Neural progenitor cell (in vitro differentiated cells): ENCODE measurements around the gene FOXK1.
"Not testable (repeated sequence)": the region's sequence is repeated elsewhere in the genome, so short reads cannot be mapped to it uniquely, and the experiment has no call there.

ENCODE experiments used
- EZH2 ChIP-seq: fragments of 200-600 bp; sonication (generic); IDR thresholded peaks from 2 replicates; pipeline ENCODE4 v1.6.1; 2017; ENCODE audit warnings: antibody characterized with exemption, mild to moderate bottlenecking, moderate library complexity
- EZH2phosphoT487 ChIP-seq: fragments of 200-600 bp; sonication (generic); IDR thresholded peaks from 2 replicates; pipeline ENCODE4 v1.6.1; 2017; ENCODE audit warnings: antibody characterized with exemption
- TF ChIP-seq, protein P1 (sequence below): fragments of 200-600 bp; sonication (generic); IDR thresholded peaks from 2 replicates; pipeline ENCODE4 v1.5.1; 2017; ENCODE audit warnings: antibody characterized with exemption, mild to moderate bottlenecking

DNA sequence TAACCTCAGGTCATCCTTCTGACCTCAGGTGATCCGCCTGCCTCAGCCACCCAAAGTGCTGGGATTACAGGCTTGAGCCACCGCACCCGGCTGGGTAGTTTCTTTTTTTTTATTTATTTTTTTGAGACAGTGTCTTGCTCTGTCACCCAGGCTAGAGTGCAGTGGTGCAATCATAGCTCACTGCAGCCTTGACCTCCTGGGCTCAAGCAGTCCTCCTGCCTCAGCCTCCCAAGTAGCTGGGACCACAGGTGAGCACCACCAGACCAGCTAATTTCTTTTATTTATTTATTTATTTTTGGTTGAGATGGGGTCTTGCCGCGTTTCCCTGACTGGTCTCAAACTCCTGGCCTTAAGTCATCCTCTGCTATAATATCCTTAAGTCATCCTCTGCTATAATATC, 10.5 kb downstream of the FOXK1 start:
- TF ChIP-seq, protein P1, sequence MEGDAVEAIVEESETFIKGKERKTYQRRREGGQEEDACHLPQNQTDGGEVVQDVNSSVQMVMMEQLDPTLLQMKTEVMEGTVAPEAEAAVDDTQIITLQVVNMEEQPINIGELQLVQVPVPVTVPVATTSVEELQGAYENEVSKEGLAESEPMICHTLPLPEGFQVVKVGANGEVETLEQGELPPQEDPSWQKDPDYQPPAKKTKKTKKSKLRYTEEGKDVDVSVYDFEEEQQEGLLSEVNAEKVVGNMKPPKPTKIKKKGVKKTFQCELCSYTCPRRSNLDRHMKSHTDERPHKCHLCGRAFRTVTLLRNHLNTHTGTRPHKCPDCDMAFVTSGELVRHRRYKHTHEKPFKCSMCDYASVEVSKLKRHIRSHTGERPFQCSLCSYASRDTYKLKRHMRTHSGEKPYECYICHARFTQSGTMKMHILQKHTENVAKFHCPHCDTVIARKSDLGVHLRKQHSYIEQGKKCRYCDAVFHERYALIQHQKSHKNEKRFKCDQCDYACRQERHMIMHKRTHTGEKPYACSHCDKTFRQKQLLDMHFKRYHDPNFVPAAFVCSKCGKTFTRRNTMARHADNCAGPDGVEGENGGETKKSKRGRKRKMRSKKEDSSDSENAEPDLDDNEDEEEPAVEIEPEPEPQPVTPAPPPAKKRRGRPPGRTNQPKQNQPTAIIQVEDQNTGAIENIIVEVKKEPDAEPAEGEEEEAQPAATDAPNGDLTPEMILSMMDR: not testable (repeated sequence)
- not testable (repeated sequence) for TF ChIP-seq EZH2, EZH2phosphoT487
